NT2/D1 (cell line): ENCODE data around the gene DSG2.

ENCODE experiments used
- SUZ12 ChIP-seq: IDR thresholded peaks from 2 replicates; pipeline ENCODE4 v1.6.1; 2011; ENCODE audit not compliant: insufficient read length, insufficient read depth; ENCODE audit errors: extremely low read depth
- YY1 ChIP-seq: IDR thresholded peaks from 2 replicates; pipeline ENCODE4 v1.6.1; 2011; ENCODE audit not compliant: insufficient read length, insufficient read depth
- ZNF274 ChIP-seq: IDR thresholded peaks from 2 replicates; pipeline ENCODE4 v1.6.1; 2011; ENCODE audit warnings: mild to moderate bottlenecking, low read depth, low read length

GRCh38 chr18:31454066-31454708 is 43.8 kb upstream of the DSG2 start:
- no peak for TF ChIP-seq YY1
- TF ChIP-seq ZNF274 = no peak
- no peak for TF ChIP-seq SUZ12
